Activated T-helper 1 cell treated with anti-CD3 and anti-CD28 coated beads, Interleukin-12 subunit alpha, Interleukin-12 subunit beta, Interleukin-2, Interleukin-4 antibody, amounts not matched to agents 30 ng/mL and 10 ng/mL and 1 ng/mL, durations not matched to agents 14 hours and 24 hours and 36 hours (primary cell): ENCODE results near the gene CIAO3. TPM values are rescaled to one million over a fixed set of nuclear protein-coding genes. Genes with fewer than 3 reads are reported as not detected.
A peak's percentile ranks its signal among the peaks of the same experiment; 100 is the strongest.

Experiments
- DNase-seq: peaks from one replicate; pipeline ENCODE4 v3.0.0; 2021; ENCODE audit warnings: low spot score
- H3K27ac Mint-ChIP-seq: one replicate; pipeline ENCODE4 v1.8.0; 2021; ENCODE audit warnings: mild to moderate bottlenecking, mixed read lengths
- H3K27me3 Mint-ChIP-seq: one replicate; pipeline ENCODE4 v1.8.0; 2022; ENCODE audit warnings: mild to moderate bottlenecking, moderate library complexity, mixed read lengths; ENCODE audit not compliant: insufficient read depth
- H3K36me3 Mint-ChIP-seq: one replicate; pipeline ENCODE4 v1.8.0; 2021; ENCODE audit warnings: low read depth, mixed read lengths
- H3K4me1 Mint-ChIP-seq: one replicate; pipeline ENCODE4 v1.8.0; 2021; ENCODE audit warnings: low read depth, mixed read lengths
- H3K4me3 Mint-ChIP-seq: one replicate; pipeline ENCODE4 v1.8.0; 2021; ENCODE audit warnings: mild to moderate bottlenecking, moderate library complexity, mixed read lengths
- H3K9me3 Mint-ChIP-seq: one replicate; pipeline ENCODE4 v1.8.0; 2021; ENCODE audit warnings: mixed read lengths
- intact Hi-C: fragments of 100-400 bp; cut with micrococcal nuclease; formaldehyde crosslinking; loops from one replicate; pipeline ENCODE4 v1.15.1; 2024
- total RNA-seq: library from RNA; stranded (reverse); gene quantifications from 2 replicates; pipeline ENCODE4 v1.2.3, GENCODE V29; 2022

Gene CIAO3
- total RNA-seq, 1 donor from 2014 or later: 43.1 TPM

- no peak for DNase-seq
- H3K4me3 Mint-ChIP-seq: no peak overlapping the region
- H3K4me1 Mint-ChIP-seq: no peaks in the 10 kb centered on the region
- no peaks in the 10 kb centered on the region for H3K36me3 Mint-ChIP-seq
- H3K27ac Mint-ChIP-seq: no peak overlapping the region
- H3K27me3 Mint-ChIP-seq: peaks cover 3% of the 10 kb centered on the region
- H3K9me3 Mint-ChIP-seq: no peaks in the 10 kb centered on the region
- intact Hi-C loops: no loop called here
These were observed 14.7 kb downstream of the CIAO3 start for GRCh38 chr16:726188-726437.

- no peaks in the 10 kb centered on the region for H3K36me3 Mint-ChIP-seq
- no peaks in the 10 kb centered on the region for H3K9me3 Mint-ChIP-seq
- H3K4me3 Mint-ChIP-seq: no peak overlapping the region
- intact Hi-C loops: no loop called here
- no peak overlapping the region for H3K27ac Mint-ChIP-seq
- no peak for DNase-seq
- no peaks in the 10 kb centered on the region for H3K4me1 Mint-ChIP-seq
- peaks cover 3% of the 10 kb centered on the region for H3K27me3 Mint-ChIP-seq
These were observed 15.2 kb downstream of the CIAO3 start for GRCh38 chr16:725463-726187.

- H3K27me3 Mint-ChIP-seq: peaks cover 3% of the 10 kb centered on the region
- H3K27ac Mint-ChIP-seq: no peak overlapping the region
- no peaks in the 10 kb centered on the region for H3K4me1 Mint-ChIP-seq
- DNase-seq: no peak
- no peaks in the 10 kb centered on the region for H3K9me3 Mint-ChIP-seq
- H3K4me3 Mint-ChIP-seq: no peak overlapping the region
- intact Hi-C loops: no loop called here
- H3K36me3 Mint-ChIP-seq: no peaks in the 10 kb centered on the region
These were observed 15.8 kb downstream of the CIAO3 start for GRCh38 chr16:725041-725376.

GRCh38 chr16:724188-725040 lies 16.4 kb downstream of the CIAO3 start:
- Mint-ChIP-seq H3K27ac (no peak overlapping the region), H3K27me3 (peaks cover 4% of the 10 kb centered on the region), H3K4me1 (no peaks in the 10 kb centered on the region), H3K9me3 (no peaks in the 10 kb centered on the region), H3K4me3 (no peak overlapping the region), H3K36me3 (no peaks in the 10 kb centered on the region)
- intact Hi-C loops: no loop called here
- no peak for DNase-seq

GRCh38 chr16:723695-724094 lies 17.1 kb downstream of the CIAO3 start:
- Mint-ChIP-seq H3K4me1 (no peaks in the 10 kb centered on the region), H3K27me3 (peaks cover 9% of the 10 kb centered on the region), H3K9me3 (no peaks in the 10 kb centered on the region), H3K27ac (no peak overlapping the region), H3K4me3 (no peak overlapping the region), H3K36me3 (no peaks in the 10 kb centered on the region)
- intact Hi-C loops: no loop called here
- no peak for DNase-seq

GRCh38 chr16:722835-723633 lies 17.8 kb downstream of the CIAO3 start:
- Mint-ChIP-seq H3K27ac (no peak overlapping the region), H3K36me3 (no peaks in the 10 kb centered on the region), H3K4me1 (no peaks in the 10 kb centered on the region), H3K27me3 (peaks cover 11% of the 10 kb centered on the region), H3K9me3 (no peaks in the 10 kb centered on the region), H3K4me3 (peak overlapping the region; percentile 39)
- intact Hi-C loops: no loop called here
- DNase-seq: no peak

- Mint-ChIP-seq H3K27me3 (peaks cover 11% of the 10 kb centered on the region), H3K27ac (no peak overlapping the region), H3K36me3 (no peaks in the 10 kb centered on the region), H3K4me1 (no peaks in the 10 kb centered on the region), H3K9me3 (no peaks in the 10 kb centered on the region), H3K4me3 (peak overlapping the region; percentile 69)
- intact Hi-C loops: loop anchor here (2.0 kb wide), 1 partner anchor 15 kb away; no protein-coding TSS in a partner anchor
- no peak for DNase-seq
These were observed 18.8 kb downstream of the CIAO3 start for GRCh38 chr16:721765-722540.

- H3K4me1 Mint-ChIP-seq: no peaks in the 10 kb centered on the region
- DNase-seq: peak; percentile 58
- H3K27ac Mint-ChIP-seq: peak within 1 kb of the TSS; percentile 28
- H3K9me3 Mint-ChIP-seq: no peaks in the 10 kb centered on the region
- peak within 1 kb of the TSS; percentile 75 for H3K4me3 Mint-ChIP-seq
- no peaks in the 10 kb centered on the region for H3K36me3 Mint-ChIP-seq
- intact Hi-C loops: loop anchor here (2.0 kb wide), 1 partner anchor 16 kb away; no protein-coding TSS in a partner anchor
- peaks cover 11% of the 10 kb centered on the region for H3K27me3 Mint-ChIP-seq
These were observed 19.6 kb downstream of the CIAO3 start, which contains the start of gene ANTKMT for GRCh38 chr16:720990-721764. TSS of gene ANTKMT (plus strand) at chr16:721146. CDS start at chr16:721275, 129 bp downstream.

- intact Hi-C loops: loop anchor here (2.0 kb wide), 1 partner anchor 16 kb away; no protein-coding TSS in a partner anchor
- Mint-ChIP-seq H3K27ac (peak overlapping the region; percentile 28), H3K4me3 (peak overlapping the region; percentile 75), H3K36me3 (no peaks in the 10 kb centered on the region), H3K27me3 (peaks cover 11% of the 10 kb centered on the region), H3K9me3 (no peaks in the 10 kb centered on the region), H3K4me1 (no peaks in the 10 kb centered on the region)
- no peak for DNase-seq
These were observed 20.3 kb downstream of the CIAO3 start for GRCh38 chr16:720447-720989.

- no peaks in the 10 kb centered on the region for H3K4me1 Mint-ChIP-seq
- H3K36me3 Mint-ChIP-seq: no peaks in the 10 kb centered on the region
- H3K4me3 Mint-ChIP-seq: peak overlapping the region; percentile 75
- DNase-seq: no peak
- H3K9me3 Mint-ChIP-seq: no peaks in the 10 kb centered on the region
- peaks cover 8% of the 10 kb centered on the region for H3K27me3 Mint-ChIP-seq
- H3K27ac Mint-ChIP-seq: peak overlapping the region; percentile 28
- intact Hi-C loops: loop anchor here (2.0 kb wide), 1 partner anchor 17 kb away; no protein-coding TSS in a partner anchor
These were observed 20.9 kb downstream of the CIAO3 start for GRCh38 chr16:719815-720446.

GRCh38 chr16:718922-719321 lies 21.9 kb downstream of the CIAO3 start:
- intact Hi-C loops: no loop called here
- DNase-seq: no peak
- peak overlapping the region; percentile 66 for H3K4me3 Mint-ChIP-seq
- no peaks in the 10 kb centered on the region for H3K4me1 Mint-ChIP-seq
- H3K27ac Mint-ChIP-seq: no peak overlapping the region
- H3K36me3 Mint-ChIP-seq: no peaks in the 10 kb centered on the region
- no peaks in the 10 kb centered on the region for H3K9me3 Mint-ChIP-seq
- peaks cover 13% of the 10 kb centered on the region for H3K27me3 Mint-ChIP-seq
